ENCODE data around the gene PICALM.

DNA sequence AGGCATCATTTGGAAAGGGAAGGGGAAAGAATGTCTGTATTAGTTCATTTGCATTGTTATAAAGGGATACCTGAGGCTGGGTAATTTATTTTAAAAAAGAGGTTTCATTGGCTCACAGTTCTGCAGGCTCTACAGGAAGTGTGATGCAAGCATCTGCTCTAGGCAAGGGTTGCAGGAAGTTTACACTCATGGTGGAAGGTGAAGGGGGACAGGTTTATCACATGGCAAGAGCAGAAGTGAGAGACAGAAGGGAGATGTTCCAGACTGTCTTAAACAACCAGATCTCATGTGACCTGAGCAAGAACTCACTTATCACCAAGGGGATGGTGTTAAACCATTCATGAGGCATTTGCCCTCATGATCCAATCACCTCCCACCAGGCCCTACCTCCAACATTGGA is 123.1 kb downstream of the PICALM start:
- no peak for TF ChIP-seq POLR2A (IDR thresholded peaks at IDR 0.05)
- TF ChIP-seq, protein P1, sequence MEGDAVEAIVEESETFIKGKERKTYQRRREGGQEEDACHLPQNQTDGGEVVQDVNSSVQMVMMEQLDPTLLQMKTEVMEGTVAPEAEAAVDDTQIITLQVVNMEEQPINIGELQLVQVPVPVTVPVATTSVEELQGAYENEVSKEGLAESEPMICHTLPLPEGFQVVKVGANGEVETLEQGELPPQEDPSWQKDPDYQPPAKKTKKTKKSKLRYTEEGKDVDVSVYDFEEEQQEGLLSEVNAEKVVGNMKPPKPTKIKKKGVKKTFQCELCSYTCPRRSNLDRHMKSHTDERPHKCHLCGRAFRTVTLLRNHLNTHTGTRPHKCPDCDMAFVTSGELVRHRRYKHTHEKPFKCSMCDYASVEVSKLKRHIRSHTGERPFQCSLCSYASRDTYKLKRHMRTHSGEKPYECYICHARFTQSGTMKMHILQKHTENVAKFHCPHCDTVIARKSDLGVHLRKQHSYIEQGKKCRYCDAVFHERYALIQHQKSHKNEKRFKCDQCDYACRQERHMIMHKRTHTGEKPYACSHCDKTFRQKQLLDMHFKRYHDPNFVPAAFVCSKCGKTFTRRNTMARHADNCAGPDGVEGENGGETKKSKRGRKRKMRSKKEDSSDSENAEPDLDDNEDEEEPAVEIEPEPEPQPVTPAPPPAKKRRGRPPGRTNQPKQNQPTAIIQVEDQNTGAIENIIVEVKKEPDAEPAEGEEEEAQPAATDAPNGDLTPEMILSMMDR (IDR thresholded peaks at IDR 0.05): no peak
